GM12873 (cell line): ENCODE results near the gene KCTD1.

Experiments used
- CTCF ChIP-seq: IDR thresholded peaks from 2 replicates; pipeline ENCODE4 v1.5.1; 2012; ENCODE audit warnings: low read depth, mild to moderate bottlenecking, moderate library complexity, low read length, control low read depth; ENCODE audit not compliant: insufficient read depth; ENCODE audit errors: missing control alignments

The KCTD1 gene

GRCh38 chr18:26502823-26503222 is 45.5 kb downstream of the KCTD1 start:
- TF ChIP-seq CTCF: no peak

- no peak for TF ChIP-seq CTCF
Measured at GRCh38 chr18:26497866-26498265, 50.5 kb downstream of the KCTD1 start.

GRCh38 chr18:26496528-26496927 is 51.8 kb downstream of the KCTD1 start:
- TF ChIP-seq CTCF: no peak

GRCh38 chr18:26495287-26495686 is 53.1 kb downstream of the KCTD1 start:
- TF ChIP-seq CTCF: no peak

- no peak for TF ChIP-seq CTCF
Measured at GRCh38 chr18:26493021-26493420, 55.3 kb downstream of the KCTD1 start.

- TF ChIP-seq CTCF: no peak
Measured at GRCh38 chr18:26491194-26491816, 57.0 kb downstream of the KCTD1 start.

GRCh38 chr18:26489881-26490280 is 58.5 kb downstream of the KCTD1 start:
- TF ChIP-seq CTCF: no peak
